ENCODE results near the gene SHANK3.
"Not testable (repeated sequence)": the region's sequence is repeated elsewhere in the genome, so short reads cannot be mapped to it uniquely, and the experiment has no call there.

Gene SHANK3

DNA sequence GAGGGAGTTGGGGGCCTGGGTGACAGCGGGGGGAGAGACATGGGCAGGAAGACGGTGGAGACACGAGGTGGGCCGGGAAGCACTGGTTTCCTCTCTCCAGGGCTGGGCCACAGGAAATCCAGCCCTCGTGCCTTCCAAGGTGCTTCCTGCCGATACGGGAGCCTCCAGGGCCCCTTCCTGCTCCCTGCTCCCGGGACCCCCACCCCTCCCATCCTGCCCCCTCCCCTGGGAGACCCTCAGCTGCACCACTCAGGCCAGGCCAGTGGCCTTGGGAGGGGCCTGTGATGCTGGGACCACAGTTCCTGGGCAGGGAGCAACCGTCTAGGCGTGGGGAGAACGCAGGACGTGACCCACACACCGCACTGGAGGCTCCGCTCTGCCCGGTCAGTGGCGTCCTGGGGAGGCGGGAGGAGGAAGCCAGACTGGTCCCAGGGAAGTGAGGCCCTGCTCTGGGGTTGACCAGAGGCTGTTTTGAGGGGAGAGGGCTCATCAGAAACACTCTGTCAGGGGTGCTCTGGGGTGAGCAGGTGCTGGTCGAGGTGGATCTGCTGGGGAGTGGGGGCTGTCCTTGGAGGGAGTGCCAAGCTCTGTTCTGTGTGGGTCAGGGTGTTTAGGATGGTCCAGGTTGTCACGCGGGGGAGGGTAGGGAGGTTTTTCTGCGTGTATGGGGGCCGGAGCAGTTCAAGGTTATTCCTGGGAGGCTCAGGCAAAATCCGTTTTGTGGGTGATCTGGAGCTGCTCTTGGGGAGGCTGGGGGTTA, at the start of gene SHANK3:
Gene SHANK3 (plus strand): TSS at position 353 of the 760 bp plus-strand sequence.
- no peak for DNase-seq (ENCODE audit: low read depth in 2 of 2)

DNA sequence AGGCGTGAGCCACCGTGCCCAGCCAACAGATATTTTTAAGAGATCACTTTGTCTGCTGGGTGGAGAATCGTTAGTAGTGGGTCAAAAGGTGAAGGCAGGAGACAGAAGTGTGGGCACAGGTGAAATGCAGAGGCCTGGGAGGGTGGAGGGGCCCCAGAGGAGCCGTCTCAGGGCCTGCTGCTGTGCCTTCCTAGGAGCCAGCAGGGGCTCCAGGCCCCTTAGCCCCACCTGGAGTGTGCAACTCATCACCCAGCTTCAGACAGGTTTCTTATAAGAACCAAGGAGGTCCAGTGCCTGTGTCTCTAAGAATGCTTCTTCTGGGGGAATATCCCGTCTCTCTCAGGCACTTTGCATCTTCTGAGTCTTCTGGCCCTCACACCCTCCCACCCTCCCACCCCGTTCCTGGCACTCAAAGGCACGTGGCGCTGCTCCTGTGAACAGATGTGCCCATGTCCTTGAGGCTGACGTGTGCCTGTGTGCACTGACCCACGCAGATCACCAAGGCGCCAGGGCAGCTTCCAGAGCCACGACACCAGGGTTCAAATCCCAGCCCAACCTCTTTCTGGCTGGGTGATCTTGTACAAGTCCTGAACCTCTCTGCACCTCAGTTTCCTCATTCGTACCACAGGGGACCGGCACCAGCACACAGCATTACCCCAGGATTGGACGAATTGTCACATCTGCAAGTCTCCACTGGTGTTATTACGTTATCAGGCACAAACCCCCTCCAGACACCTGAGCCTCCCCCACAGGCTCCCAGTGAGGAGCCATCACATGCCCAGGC, 48.1 kb upstream of the SHANK3 start:
- no peak for DNase-seq (ENCODE audit: low read depth in 2 of 2)

DNA sequence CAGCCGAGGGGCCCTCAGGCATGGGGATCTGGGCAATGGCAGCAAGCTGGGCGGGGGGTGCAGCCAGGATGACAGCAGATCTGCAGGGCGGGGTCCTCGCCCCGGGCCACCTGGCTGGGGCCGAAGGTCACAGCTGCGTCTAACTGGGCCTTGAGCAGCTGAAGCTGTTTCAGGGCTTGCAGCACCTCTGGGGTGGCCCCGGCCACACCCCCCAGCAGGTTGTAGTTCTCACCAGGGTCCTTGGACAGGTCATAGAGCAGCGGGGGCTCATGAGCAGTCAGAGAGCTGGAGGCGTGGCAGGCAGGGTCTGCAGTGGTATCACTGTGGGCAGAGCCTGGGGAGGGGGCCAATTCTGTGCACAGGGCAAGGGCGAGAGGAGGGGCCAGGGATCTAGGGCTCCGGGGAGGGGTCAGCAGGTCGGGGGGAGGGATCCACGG, 47.5 kb upstream of the SHANK3 start:
- DNase-seq (ENCODE audit: low read depth in 2 of 2), result no peak

DNA sequence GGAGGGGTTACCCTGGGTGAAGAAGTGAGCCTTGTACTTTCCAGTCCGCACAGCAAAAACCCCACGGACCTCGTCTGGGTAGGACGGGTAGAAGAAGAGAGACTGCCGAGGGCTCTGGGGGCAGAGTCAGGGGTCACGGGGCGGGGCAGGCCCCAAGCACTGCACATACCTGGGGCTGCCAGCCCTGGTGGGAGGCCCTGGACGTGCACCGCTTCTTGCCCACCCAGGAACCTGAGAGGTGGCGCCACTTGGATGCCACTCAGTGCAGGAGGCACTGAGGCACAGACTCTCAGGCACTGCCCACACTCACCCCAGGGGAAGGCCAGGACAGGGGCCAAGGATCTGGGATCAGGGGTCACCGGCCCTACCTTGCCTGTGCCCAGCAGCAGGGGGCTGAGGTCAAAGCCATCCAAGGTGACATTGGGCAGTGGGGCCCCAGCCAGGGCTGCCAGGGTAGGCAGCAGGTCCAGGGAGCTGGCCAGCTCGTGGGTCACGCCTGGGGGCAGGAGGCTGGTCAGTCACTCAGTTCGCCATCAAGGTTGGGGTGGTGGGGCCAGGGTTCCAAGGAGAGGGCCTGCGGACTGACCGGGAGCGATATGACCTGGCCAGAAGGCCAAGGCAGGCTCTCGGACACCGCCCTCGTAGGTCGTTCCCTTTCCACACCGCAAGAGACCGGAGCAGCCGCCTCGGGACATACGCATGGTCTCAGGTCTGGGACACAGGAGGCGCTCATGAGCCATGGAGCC, 46.9 kb upstream of the SHANK3 start:
- DNase-seq (ENCODE audit: low read depth in 2 of 2), result no peak

DNA sequence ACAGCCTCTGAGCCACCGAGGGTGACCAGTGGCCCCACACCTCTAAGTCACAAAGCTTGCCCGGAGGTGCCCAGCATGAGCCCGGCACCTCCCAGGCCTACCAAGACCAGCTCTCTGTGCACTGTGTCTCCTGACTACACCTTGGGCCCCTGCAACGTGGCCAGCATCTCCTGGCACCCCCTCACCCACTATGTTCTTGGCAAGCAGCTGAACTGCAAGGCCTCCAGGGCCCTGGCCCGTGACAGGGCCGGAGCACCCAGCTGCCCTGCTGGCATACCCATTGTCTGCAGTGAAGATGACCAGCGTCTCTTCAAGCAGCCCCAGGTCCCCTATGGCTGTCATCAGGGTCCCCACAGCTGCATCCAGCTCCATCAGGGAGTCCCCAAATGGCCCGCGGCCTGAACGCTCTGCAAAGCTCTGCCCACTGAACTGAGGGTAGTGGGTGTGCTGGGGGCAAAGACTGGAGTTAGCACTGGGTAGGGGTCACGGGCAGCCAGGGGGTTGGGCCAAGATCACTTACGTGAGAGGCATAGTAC, 46.2 kb upstream of the SHANK3 start:
- no peak for DNase-seq (ENCODE audit: low read depth in 2 of 2)

DNA sequence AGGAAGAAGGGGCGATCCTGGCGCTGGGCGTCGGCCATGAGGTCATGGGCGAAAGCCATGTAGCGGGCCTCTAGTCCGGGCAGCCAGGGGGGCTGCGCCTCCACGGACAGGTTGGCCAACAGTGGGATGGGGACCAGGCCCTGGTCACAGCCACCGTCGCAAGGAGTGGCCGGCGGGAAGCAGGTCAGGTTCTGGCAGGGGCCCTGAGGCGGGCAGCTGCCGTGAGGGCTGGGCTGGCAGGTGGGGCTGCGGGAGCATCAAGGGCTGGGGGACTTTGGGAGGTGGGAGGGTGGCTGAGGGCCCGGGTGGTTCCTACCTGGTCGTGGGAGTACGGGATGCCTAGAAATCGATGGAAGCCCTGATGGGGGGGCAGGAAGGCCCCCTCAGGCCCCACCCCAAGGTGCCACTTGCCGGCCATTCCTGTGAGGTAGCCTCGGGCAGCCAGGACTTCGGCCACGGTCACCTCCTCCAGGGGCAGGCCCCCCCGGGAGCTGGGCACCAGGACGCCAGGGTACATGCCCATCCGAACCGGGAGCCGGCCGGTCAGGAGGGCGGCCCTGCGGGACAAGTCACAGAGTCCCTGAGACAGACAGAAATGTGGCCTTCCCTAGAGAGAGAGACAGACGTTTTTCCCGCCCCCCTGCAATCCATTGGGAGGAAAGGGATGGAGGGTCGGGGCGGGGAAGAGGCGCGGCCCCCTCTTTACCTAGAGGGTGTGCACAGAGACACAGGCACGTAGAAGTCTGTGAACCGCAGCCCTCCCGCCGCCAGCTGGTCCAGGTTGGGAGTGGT, 45.6 kb upstream of the SHANK3 start:
- DNase-seq (ENCODE audit: low read depth in 2 of 2), result no peak

DNA sequence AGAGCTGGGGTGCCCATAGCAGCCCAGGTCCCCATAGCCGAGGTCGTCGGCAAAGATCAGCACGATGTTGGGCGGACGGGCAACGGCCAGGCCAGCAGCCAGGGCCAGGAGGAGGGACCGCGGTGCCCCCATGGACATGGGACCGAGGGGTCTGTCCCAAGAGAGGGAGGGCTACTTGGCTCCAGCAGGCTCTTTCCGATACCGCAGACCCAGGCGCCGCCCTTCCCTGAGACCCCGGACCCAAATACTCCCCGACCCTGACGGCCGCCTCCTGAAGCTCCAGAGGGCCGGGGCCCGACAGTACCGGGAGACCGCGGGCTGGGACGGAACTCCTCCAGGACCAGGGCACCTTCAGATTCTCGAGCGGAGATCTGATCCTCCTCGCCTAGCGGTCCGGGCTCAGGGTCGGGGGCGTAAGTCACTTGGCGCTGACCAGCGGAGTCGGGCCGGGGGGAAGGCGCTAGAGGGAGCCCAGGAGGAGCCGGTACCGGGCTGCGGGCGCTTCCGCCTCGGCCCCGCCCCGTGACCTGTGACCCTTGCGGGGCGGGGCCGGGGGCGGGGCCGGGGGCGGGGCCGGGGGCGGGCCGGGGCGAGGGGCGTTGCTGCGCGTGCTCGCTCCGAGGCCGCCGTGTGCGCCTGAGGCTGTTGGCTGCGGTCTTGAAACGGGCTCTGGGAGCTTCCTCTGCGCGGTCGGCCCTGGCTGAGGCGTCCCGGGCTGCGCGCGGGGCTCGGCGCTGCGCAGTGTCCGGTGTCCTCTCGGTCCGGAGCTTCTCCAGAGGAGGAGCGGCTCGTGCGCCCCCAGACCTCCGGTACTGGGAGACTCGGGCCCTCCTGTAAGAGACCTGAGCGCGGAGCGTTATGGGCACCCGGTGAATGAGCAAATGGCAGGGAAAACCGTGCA, 44.7 kb upstream of the SHANK3 start, which contains the start of gene ARSA:
Gene ARSA (minus strand): TSS at position 511 of the 901 bp plus-strand sequence. CDS start 373 bp downstream, at position 138.
- DNase-seq (ENCODE audit: low read depth in 2 of 2), result peak; percentile 41 to 51

DNA sequence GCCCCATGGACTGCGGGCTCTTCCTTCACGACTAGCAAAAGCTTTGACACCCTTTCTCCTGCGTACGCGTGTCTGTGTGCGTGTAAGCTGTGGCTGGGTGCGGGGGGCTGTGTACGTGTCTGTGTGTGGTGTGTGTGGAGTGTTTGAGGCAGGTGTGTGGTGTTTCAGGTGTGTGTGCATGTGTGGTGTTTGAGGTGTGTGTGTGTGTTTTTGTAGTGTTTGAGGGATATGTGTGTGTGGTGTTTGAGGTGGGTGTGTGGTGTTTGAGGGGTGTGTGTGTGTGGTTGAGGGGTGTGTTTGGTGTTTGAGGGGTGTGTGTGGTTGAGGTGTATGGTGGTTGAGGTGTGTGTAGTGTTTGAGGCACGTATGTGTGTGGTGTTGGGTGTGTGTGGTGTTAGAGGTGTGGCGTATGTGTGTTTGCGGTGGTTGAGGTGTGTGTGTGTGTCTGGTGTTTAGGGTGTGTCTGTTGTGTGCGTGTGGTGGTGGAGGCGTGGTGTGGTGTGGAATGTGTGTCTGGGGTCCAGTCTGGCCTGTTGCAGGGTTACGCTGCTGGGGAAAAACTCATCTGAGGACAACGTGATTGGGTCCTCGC, 44.0 kb upstream of the SHANK3 start:
- no peak for DNase-seq (ENCODE audit: low read depth in 2 of 2)

DNA sequence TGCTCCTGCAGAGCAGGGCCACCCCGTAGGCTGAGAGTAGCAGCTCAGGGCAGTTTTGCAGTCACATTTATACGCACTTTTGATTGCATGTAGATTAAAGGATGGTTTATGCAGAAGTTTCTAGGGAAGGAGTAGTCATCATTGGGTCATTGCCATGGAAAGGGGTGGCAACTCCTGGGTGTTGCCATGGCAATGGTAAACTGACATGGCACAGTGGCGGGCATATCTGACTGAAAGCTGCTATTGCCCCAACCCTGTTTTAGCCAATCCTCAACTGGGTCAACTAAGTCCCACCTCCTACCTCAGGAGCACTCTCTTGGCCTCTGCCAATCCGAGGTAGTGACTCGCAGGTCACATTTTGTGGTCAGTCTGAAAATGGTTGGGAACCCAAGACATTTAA, 42.2 kb upstream of the SHANK3 start:
- no peak for DNase-seq (ENCODE audit: low read depth in 2 of 2)

DNA sequence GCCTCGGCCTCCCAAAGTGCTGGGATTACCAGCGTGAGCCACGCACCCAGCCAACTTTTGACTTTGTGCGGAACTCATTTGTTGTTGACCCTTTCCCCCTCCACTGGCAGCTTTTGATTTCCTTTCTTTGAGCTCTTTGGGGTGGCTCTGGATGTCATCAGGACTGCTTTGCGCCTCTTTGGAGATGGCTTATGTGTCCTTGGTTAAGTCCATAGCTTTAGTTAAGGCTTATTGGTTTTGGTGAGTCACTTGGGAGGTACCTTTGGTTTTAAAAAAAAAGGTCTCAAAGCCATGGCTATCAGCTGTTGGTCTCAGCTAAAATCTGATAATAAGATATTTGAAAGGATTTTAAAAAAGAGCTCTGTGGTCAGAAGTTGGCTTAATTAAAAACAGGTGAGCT, 39.5 kb upstream of the SHANK3 start:
- no peak for DNase-seq (ENCODE audit: low read depth in 2 of 2)

DNA sequence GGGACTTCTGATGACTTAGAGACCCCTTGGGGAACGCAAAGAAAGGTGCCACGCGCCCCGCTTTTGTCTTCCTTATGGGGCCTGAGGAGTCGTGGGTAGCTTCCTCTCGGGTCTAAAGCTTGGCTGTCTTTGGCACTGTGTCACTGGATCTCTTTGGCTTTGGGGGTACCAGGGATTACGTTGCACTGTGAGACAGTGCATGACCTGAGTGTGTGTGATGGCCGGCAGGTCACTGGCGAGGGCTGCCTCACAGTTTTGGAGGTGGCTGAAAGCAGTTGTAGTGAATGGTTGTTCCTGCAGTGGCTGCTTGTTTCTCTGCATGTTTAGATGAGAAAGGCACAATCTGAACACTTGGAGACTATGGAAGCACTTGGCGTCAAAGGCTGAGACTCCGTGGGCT, 38.9 kb upstream of the SHANK3 start:
- DNase-seq (ENCODE audit: low read depth in 2 of 2), result no peak

DNA sequence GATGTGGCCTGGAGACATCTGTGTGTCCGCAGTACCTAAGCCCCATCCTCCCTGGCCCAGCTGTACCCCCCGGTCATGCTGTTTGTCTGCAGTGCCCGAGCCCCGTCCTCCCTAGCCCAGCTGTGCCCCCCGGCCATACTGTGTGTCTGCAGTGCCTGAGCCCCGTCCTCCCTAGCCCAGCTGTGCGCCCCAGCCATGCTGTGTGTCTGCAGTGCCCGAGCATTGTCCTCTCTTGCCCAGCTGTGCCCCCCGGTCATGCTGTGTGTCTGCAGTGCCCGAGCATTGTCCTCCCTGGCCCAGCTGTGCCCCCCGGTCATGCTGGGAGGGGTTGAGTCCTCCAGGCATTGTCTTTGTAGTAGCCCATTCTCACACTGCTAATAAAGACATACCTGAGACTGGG, 37.0 kb upstream of the SHANK3 start:
- DNase-seq (ENCODE audit: low read depth in 2 of 2), result no peak

DNA sequence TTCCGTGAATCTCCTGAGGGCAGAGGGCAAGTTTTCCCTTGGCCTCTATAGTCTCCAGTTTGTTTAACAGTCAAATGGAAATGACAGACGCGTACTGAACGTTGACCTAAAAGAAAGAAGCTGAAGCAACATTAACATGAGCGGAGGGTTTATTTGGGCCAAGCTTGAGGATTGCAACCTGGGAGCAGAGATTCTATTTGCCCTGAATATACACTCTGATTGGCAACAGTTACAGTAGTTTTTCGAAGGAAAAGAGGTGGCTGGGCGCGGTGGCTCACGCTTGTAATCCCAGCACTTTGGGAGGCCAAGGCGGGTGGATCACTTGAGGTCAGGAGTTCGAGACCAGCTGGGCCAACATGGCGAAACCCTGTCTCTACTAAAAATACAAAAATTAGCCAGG, 32.3 kb upstream of the SHANK3 start:
- not testable (repeated sequence) for DNase-seq (ENCODE audit: low read depth in 2 of 2)

DNA sequence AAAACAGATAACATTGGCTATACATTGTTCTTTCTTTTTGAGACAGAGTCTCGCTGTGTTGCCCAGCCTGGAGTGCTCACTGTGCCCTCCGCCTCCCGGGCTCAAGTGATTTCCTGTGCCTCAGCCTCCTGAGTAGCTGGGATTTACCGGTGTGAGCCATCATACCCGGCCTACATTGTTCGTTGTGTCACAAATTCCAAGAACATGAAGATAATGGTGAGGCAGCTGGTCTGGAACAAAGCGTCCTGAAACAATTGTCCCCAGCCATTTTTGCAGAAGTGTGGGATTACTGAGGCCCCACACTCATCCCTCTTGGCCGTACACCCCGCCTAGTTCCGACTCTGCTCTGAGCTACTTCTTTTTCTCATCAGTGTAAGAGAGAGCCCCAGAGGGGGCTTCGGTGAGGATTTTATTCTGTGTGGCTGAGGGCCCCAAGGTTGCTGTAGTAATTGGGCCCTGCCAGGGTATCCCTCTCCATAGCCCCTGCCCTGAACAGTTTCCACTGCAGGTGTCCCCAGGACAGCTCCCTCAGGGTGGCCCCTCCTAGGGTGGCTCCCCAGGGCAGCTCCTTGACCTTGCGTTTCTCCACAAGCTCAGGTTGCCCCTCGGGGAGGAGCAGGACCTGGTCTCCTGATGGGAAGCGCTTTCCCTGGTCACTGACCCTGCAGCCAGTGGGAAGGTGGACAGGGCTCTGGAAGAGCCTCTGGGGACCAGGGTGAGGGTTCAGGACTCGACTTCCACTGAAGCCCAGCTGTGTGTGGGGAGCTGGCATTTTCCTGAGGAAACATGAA, 31.6 kb upstream of the SHANK3 start:
- no peak for DNase-seq (ENCODE audit: low read depth in 2 of 2)

DNA sequence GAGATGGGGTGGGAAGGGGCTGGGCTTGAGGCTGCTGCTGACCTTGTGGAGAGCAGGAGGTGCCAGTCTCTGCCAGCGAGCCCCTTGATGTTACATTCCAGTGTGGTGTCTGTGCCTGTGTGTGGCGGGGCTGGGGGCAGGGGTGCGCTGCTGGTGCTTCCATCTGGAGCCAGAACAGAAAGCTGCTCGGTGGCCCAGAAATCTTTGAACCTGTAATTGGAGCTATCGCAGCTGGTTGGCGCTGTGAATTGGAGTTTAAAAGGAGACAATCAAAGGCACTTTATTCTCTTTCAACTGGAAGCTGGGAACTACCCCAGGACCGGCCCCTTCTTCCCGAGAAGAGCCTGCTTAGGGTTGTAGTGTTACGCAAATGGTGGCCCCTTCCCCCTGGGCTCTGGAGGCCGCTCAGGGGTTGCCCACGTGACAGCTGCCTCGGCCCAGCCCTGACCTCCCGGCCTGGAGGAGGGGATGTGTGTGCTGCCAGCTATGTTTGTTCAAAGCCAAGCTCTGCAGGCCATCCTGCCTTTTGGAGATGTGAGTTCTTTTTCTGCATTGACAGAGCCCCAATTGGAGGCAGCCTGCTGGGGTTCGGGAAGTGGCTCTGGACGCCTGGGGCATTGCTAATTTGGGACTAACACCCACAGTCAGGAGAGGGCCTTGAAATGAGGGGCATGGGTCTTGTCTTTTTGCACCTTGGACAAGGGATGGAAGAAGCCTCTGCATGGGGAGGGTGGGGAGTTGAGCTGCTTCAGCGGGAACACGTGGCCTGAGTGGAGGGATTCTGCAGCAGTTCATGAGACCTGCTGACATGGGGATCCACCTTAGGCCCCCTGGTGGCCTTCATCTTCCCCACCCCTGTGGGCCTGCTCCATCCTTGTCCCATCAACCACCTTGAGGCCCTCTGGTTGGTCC, 30.7 kb upstream of the SHANK3 start:
- no peak for DNase-seq (ENCODE audit: low read depth in 2 of 2)

DNA sequence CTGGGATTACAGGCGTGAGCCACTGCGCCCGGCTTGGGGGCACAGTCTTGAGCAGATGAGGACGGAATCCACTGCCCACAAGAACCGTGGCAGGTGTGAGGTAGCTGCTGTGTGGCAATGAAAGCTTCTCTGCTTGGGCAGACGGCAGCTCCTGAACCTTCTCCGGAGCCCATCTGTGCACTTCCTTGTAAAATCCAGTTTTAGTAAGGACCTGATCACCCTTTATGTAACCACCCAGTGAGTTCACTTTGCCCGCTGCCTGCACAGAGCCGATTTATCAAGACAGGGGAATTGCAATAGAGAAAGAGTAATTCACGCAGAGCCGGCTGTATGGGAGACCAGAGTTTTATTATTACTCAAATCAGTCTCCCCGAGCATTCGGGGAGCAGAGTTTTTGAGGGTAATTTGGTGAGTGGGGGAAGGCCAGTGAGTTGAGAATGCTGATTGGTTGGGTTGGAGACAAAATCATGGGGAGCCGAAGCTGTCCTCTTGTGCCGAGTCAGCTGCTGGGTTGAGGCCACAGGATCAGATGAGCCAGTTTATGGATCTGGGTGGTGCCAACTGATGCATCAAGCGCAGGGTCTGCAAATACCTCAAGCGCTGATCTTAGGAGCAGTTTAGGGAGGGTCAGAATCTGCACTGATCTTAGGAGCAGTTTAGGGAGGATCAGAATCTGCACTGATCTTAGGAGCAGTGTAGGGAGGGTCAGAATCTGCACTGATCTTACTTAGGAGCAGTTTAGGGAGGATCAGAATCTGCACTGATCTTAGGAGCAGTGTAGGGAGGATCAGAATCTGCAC, 29.4 kb upstream of the SHANK3 start:
- not testable (repeated sequence) for DNase-seq (ENCODE audit: low read depth in 2 of 2)

DNA sequence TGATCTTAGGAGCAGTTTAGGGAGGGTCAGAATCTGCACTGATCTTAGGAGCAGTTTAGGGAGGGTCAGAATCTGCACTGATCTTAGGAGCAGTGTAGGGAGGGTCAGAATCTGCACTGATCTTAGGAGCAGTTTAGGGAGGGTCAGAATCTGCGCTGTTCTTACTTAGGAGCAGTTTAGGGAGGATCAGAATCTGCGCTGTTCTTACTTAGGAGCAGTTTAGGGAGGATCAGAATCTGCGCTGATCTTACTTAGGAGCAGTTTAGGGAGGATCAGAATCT, 28.9 kb upstream of the SHANK3 start:
- DNase-seq (ENCODE audit: low read depth in 2 of 2), result not testable (repeated sequence)

Data from stimulated activated CD8-positive, alpha-beta memory T cell treated with anti-CD3 and anti-CD28 coated beads, Interleukin-7, amount 100 ng/mL, for 1 hour (primary cell).